SW480 (cell line): ENCODE results near the gene TMEM150C.
A peak's percentile ranks its signal among the peaks of the same experiment; 100 is the strongest.
"Not testable (repeated sequence)": the region's sequence is repeated elsewhere in the genome, so short reads cannot be mapped to it uniquely, and the experiment has no call there.

ENCODE experiments used
- DNase-seq: peaks from one replicate; pipeline ENCODE4 v3.0.0-alpha.2; 2016; ENCODE audit warnings: low spot score

Gene TMEM150C

GRCh38 chr4:82515705-82516104 is 46.1 kb downstream of the TMEM150C start:
- no peak for DNase-seq

- DNase-seq: no peak
Observed at GRCh38 chr4:82513382-82513781, 48.4 kb downstream of the TMEM150C start.

- DNase-seq: no peak
Observed at GRCh38 chr4:82510216-82510615, 51.6 kb downstream of the TMEM150C start.

- DNase-seq: no peak
Observed at GRCh38 chr4:82508806-82509428, 52.9 kb downstream of the TMEM150C start.

GRCh38 chr4:82508011-82508410 is 53.8 kb downstream of the TMEM150C start:
- no peak for DNase-seq

GRCh38 chr4:82501154-82501442 is 60.7 kb downstream of the TMEM150C start:
- DNase-seq: no peak

- no peak for DNase-seq
Observed at GRCh38 chr4:82500435-82501153, 61.2 kb downstream of the TMEM150C start.

- DNase-seq: no peak
Observed at GRCh38 chr4:82499738-82500434, 61.9 kb downstream of the TMEM150C start.

GRCh38 chr4:82496349-82496748 is 65.4 kb downstream of the TMEM150C start:
- no peak for DNase-seq

GRCh38 chr4:82495666-82496065 is 66.1 kb downstream of the TMEM150C start:
- DNase-seq: no peak

- DNase-seq: no peak
Observed at GRCh38 chr4:82493721-82494425, 67.9 kb downstream of the TMEM150C start.

- no peak for DNase-seq
Observed at GRCh38 chr4:82491251-82491960, 70.4 kb downstream of the TMEM150C start.

GRCh38 chr4:82489987-82490386 is 71.8 kb downstream of the TMEM150C start:
- DNase-seq: no peak

GRCh38 chr4:82489076-82489475 is 72.7 kb downstream of the TMEM150C start:
- DNase-seq: no peak

GRCh38 chr4:82484996-82485783 is 76.6 kb downstream of the TMEM150C start:
- no peak for DNase-seq

- DNase-seq: no peak
Observed at GRCh38 chr4:82482387-82482786, 79.4 kb downstream of the TMEM150C start.

- DNase-seq: no peak
Observed at GRCh38 chr4:82481506-82481840, 80.3 kb downstream of the TMEM150C start.

- no peak for DNase-seq
Observed at GRCh38 chr4:82480771-82481505, 80.8 kb downstream of the TMEM150C start.

GRCh38 chr4:82479562-82479961 is 82.2 kb downstream of the TMEM150C start:
- DNase-seq: no peak

GRCh38 chr4:82477469-82477868 is 84.3 kb downstream of the TMEM150C start:
- DNase-seq: peak; percentile 4

- not testable (repeated sequence) for DNase-seq
Observed at GRCh38 chr4:82475931-82476330, 85.9 kb downstream of the TMEM150C start.
